ENCODE measurements around the gene WDR3.
"Not testable (repeated sequence)": the region's sequence is repeated elsewhere in the genome, so short reads cannot be mapped to it uniquely, and the experiment has no call there.

Gene WDR3

GRCh38 chr1:117929343-117930172 is at the start of gene WDR3, which contains the start of gene GDAP2:
Gene WDR3 (plus strand): TSS chr1:117929739. CDS start chr1:117933320, 3,581 bp downstream.
Gene GDAP2 (minus strand): TSS chr1:117929621. CDS start chr1:117920357, 9,264 bp downstream.
- peak; percentile 97 for DNase-seq

GRCh38 chr1:117883616-117884015 is 45.9 kb upstream of the WDR3 start:
- DNase-seq, result no peak

- DNase-seq, result no peak
Measured at GRCh38 chr1:117886101-117886795, 43.3 kb upstream of the WDR3 start.

GRCh38 chr1:117890452-117890851 is 39.1 kb upstream of the WDR3 start:
- DNase-seq, result no peak

- DNase-seq, result no peak
Measured at GRCh38 chr1:117892512-117892911, 37.0 kb upstream of the WDR3 start.

GRCh38 chr1:117894078-117894477 is 35.5 kb upstream of the WDR3 start:
- DNase-seq, result no peak

GRCh38 chr1:117895482-117896114 is 33.9 kb upstream of the WDR3 start:
- peak; percentile 51 for DNase-seq

GRCh38 chr1:117897551-117897950 is 32.0 kb upstream of the WDR3 start:
- no peak for DNase-seq

GRCh38 chr1:117899801-117900200 is 29.7 kb upstream of the WDR3 start:
- no peak for DNase-seq

- no peak for DNase-seq
Measured at GRCh38 chr1:117902944-117903343, 26.6 kb upstream of the WDR3 start.

- no peak for DNase-seq
Measured at GRCh38 chr1:117904485-117904884, 25.1 kb upstream of the WDR3 start.

- no peak for DNase-seq
Measured at GRCh38 chr1:117905019-117905418, 24.5 kb upstream of the WDR3 start.

- no peak for DNase-seq
Measured at GRCh38 chr1:117911051-117911450, 18.5 kb upstream of the WDR3 start.

- DNase-seq, result no peak
Measured at GRCh38 chr1:117919376-117919775, 10.2 kb upstream of the WDR3 start.

GRCh38 chr1:117921991-117922390 is 7.5 kb upstream of the WDR3 start:
- DNase-seq, result no peak

- not testable (repeated sequence) for DNase-seq
Measured at GRCh38 chr1:117922717-117923116, 6.8 kb upstream of the WDR3 start.

- no peak for DNase-seq
Measured at GRCh38 chr1:117925981-117926380, 3.6 kb upstream of the WDR3 start.

GRCh38 chr1:117928881-117929342 is 627 bp upstream of the WDR3 start:
- DNase-seq, result peak; percentile 21

- no peak for DNase-seq
Measured at GRCh38 chr1:117930173-117930447, 571 bp downstream of the WDR3 start.

GRCh38 chr1:117930484-117930883 is 945 bp downstream of the WDR3 start:
- no peak for DNase-seq

GRCh38 chr1:117932576-117932975 is 3.0 kb downstream of the WDR3 start:
- no peak for DNase-seq

GRCh38 chr1:117933769-117934168 is 4.2 kb downstream of the WDR3 start:
- DNase-seq, result no peak

GRCh38 chr1:117942293-117942692 is 12.8 kb downstream of the WDR3 start:
- no peak for DNase-seq

- DNase-seq, result no peak
Measured at GRCh38 chr1:117952386-117952785, 22.8 kb downstream of the WDR3 start.
